CD4-positive, CD25-positive, alpha-beta regulatory T cell (primary cell): ENCODE measurements around the gene CDC42EP1. TPM values are rescaled to one million over a fixed set of nuclear protein-coding genes. Genes with fewer than 3 reads are reported as not detected.
A peak's percentile ranks its signal among the peaks of the same experiment; 100 is the strongest.
"Not testable (repeated sequence)": the region's sequence is repeated elsewhere in the genome, so short reads cannot be mapped to it uniquely, and the experiment has no call there.

Experiments used
- ATAC-seq, 2 donors: fragments of 150-1000 bp; cut with Tn5 transposase; one replicate each; pipeline ENCODE4 v1.10.0; 2021; ENCODE audit warnings: low read depth in 2 of 2, moderate number of reproducible peaks in 2 of 2, moderate library complexity in 1 of 2
- DNase-seq, 3 donors: peaks; one replicate each; pipeline versions ENCODE4 v3.0.0 to v3.0.0-alpha.2; 2012 to 2022; ENCODE audit warnings: mixed read lengths in 1 of 3
- H3K27ac ChIP-seq: one replicate; pipeline ENCODE4 v1.7.0; 2013; ENCODE audit warnings: mild to moderate bottlenecking, low read length; ENCODE audit not compliant: insufficient read depth, poor library complexity, severe bottlenecking
- H3K27me3 ChIP-seq: one replicate; pipeline ENCODE4 v1.7.0; 2013; ENCODE audit warnings: low read length; ENCODE audit not compliant: control insufficient read depth, insufficient read depth
- H3K36me3 ChIP-seq: one replicate; pipeline ENCODE4 v1.7.0; 2013; ENCODE audit warnings: mild to moderate bottlenecking, low read length, moderate library complexity; ENCODE audit not compliant: control insufficient read depth, insufficient read depth
- H3K4me1 ChIP-seq: 2 replicates; pipeline ENCODE4 v1.7.0; 2013; ENCODE audit warnings: mild to moderate bottlenecking, low read length; ENCODE audit not compliant: insufficient read depth, control insufficient read depth, poor library complexity, severe bottlenecking
- H3K4me3 ChIP-seq: one replicate; pipeline ENCODE4 v1.7.0; 2013; ENCODE audit warnings: low read depth, mild to moderate bottlenecking, low read length, moderate library complexity
- H3K9me3 ChIP-seq, 2 experiments: 1 replicate in 1 of 2; 2 replicates in 1 of 2; pipeline ENCODE4 v1.7.0; 2013; ENCODE audit warnings: low read length in 2 of 2, mild to moderate bottlenecking in 1 of 2, moderate library complexity in 1 of 2; ENCODE audit not compliant: control insufficient read depth in 2 of 2
- H3K27ac Mint-ChIP-seq, 3 donors: one replicate each; pipeline ENCODE4 v1.8.0; 2020 to 2022; ENCODE audit warnings: mild to moderate bottlenecking in 3 of 3, mixed read lengths in 3 of 3, moderate library complexity in 2 of 3
- H3K27me3 Mint-ChIP-seq: one replicate; pipeline ENCODE4 v1.8.0; 2022; ENCODE audit warnings: mild to moderate bottlenecking, mixed read lengths
- H3K36me3 Mint-ChIP-seq: one replicate; pipeline ENCODE4 v1.8.0; 2020; ENCODE audit warnings: mixed read lengths
- H3K4me1 Mint-ChIP-seq, 4 donors: one replicate each; pipeline ENCODE4 v1.8.0; 2020 to 2022; ENCODE audit warnings: mixed read lengths in 4 of 4, mild to moderate bottlenecking in 1 of 4
- H3K4me3 Mint-ChIP-seq, 4 donors: one replicate each; pipeline ENCODE4 v1.8.0; 2020 to 2022; ENCODE audit warnings: mild to moderate bottlenecking in 4 of 4, mixed read lengths in 4 of 4, moderate library complexity in 3 of 4
- H3K9me3 Mint-ChIP-seq, 7 donors: one replicate each; pipeline ENCODE4 v1.8.0; 2020 to 2022; ENCODE audit warnings: mixed read lengths in 7 of 7, mild to moderate bottlenecking in 3 of 7, moderate library complexity in 2 of 7
- polyA plus RNA-seq, 4 donors: library from polyadenylated mRNA; unstranded; fragments of 300-500 nt; fragmentation: Illumina TruSeq; gene quantifications; one replicate each; pipeline ENCODE4 v1.2.3, GENCODE V29; 2021
- total RNA-seq: library from RNA; stranded (reverse); gene quantifications from one replicate; pipeline ENCODE4 v1.2.3, GENCODE V29; 2022

Gene CDC42EP1
- total and polyA plus RNA-seq, 5 donors from 2014 or later: not detected

DNA sequence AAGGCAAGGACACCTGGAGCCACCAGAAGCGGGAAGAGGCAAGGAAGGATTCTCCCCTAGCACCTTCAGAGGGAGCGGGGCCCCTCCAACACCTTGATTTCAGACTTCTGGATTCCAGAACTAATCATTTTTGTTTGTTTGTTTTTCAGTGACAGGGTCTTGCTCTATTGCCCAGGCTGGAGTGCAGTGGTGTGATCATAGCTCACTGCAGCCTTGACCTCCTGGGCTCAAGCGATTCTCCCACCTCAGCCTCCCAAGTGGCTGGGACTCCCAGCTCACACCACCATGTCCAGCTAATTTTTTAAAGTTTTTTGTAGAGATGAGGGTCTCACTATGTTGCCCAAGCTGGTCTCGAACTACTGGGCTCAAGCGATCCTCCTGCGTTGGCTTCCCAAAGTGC, 20.5 kb upstream of the CDC42EP1 start:
- not testable (repeated sequence) for H3K27ac ChIP-seq, H3K9me3 ChIP-seq, H3K36me3 ChIP-seq, DNase-seq, H3K4me3 Mint-ChIP-seq, H3K27ac Mint-ChIP-seq, H3K9me3 Mint-ChIP-seq, H3K36me3 Mint-ChIP-seq, H3K4me3 ChIP-seq, H3K27me3 ChIP-seq, ATAC-seq
- Mint-ChIP-seq H3K27me3 (peaks cover 28% of the 10 kb centered on the region), H3K4me1 (peaks cover 0 to 32% (median 23%) of the 10 kb centered on the region in 4 donors)
- peaks cover 20% of the 10 kb centered on the region for H3K4me1 ChIP-seq

DNA sequence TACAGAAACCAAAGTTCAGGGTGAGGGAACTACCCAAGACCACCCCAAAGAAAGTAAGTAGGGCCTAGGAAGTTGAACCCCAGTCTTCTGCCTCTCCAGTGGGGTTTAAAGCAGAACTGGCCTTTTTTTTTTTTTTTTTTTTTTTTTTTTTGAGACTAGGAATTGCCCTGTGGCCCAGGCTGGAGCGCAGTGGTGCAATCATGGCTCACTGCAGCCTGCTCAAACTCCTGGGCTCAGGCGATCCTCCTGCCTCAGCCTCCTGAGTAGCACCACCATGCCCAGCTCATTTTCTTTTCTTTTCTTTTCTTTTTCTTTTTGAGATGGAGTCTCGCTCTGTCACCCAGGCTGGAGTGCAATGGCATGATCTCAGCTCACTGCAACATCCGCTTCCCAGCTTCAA, 17.9 kb upstream of the CDC42EP1 start:
- H3K4me1 ChIP-seq: peaks cover 30% of the 10 kb centered on the region
- not testable (repeated sequence) for H3K36me3 Mint-ChIP-seq, H3K27me3 ChIP-seq, H3K27ac Mint-ChIP-seq, H3K27ac ChIP-seq, ATAC-seq, DNase-seq, H3K9me3 ChIP-seq, H3K4me3 Mint-ChIP-seq, H3K36me3 ChIP-seq, H3K4me3 ChIP-seq, H3K9me3 Mint-ChIP-seq
- peaks cover 0 to 39% (median 27%) of the 10 kb centered on the region in 4 donors for H3K4me1 Mint-ChIP-seq
- H3K27me3 Mint-ChIP-seq: peaks cover 37% of the 10 kb centered on the region

DNA sequence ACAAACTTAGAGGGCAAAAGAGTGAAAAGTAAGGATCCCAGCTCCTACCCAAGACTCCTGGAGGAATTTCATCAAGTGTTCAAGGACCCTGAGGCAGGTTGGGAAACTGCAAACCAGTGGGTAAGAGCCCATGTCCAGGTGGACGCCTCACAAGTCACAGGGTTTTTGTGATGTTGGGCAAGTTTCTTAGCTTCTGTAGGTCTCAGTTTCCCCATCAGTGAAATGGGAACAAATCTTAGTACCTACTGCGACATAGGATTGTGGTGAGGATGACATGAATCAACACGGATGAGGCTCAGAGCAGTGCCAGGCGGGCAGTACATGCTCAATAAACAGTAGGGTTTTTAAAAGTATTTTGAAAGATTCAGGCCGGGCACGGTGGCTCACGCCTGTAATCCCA, 17.3 kb upstream of the CDC42EP1 start:
- Mint-ChIP-seq H3K4me1 (peaks cover 0 to 39% (median 27%) of the 10 kb centered on the region in 4 donors), H3K9me3 (no peaks in the 10 kb centered on the region), H3K36me3 (no peaks in the 10 kb centered on the region), H3K27ac (no peak overlapping the region), H3K4me3 (no peak overlapping the region), H3K27me3 (peaks cover 37% of the 10 kb centered on the region)
- no peak for ATAC-seq
- H3K4me1 ChIP-seq: peaks cover 30% of the 10 kb centered on the region
- H3K4me3 ChIP-seq: no peak overlapping the region
- no peaks in the 10 kb centered on the region for H3K9me3 ChIP-seq
- no peaks in the 10 kb centered on the region for H3K36me3 ChIP-seq
- no peak overlapping the region for H3K27ac ChIP-seq
- no peaks in the 10 kb centered on the region for H3K27me3 ChIP-seq
- DNase-seq: no peak

DNA sequence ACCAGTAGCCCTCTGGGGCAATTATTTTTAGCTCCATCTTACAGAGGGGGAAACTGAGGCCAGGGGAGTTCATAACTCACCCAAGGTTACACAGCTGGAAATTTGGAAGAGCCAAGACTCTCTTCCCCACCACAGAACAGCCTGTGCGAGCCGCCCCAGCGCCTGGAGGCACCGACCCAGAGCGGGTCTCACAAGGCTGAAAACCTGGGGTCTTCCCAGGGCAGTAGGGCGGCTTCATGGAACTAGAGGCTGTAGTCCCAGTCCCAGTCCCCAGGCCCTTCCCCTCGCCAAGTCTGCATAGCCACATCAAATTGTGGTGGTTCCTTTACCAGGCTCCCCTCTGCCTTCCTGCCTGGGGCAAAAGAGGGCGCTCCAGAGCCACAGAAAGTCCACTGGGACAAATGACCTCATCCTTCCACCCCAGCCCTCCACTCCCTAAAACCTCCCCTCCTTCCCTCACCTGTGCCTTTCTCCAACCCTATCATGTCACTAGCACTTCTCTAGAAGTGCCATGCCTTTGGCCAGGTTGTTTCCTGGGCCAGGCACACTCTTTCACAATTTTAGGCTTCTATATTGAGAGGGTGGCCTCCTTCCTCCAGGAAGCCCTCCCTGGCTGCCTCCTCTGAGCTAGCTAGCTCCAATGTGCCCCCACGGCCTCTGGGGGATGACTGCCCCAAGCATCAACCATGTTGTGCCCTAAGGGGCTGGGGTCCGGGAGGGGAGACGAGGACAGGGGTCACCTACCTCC, 15.2 kb upstream of the CDC42EP1 start:
- peak overlapping the region in 1 of 4 donors; percentile 38 for H3K4me3 Mint-ChIP-seq
- H3K9me3 Mint-ChIP-seq: no peaks in the 10 kb centered on the region
- Histone ChIP-seq H3K4me3 (no peak overlapping the region), H3K27ac (no peak overlapping the region), H3K9me3 (no peaks in the 10 kb centered on the region), H3K4me1 (peaks cover 18% of the 10 kb centered on the region), H3K36me3 (no peaks in the 10 kb centered on the region), H3K27me3 (no peaks in the 10 kb centered on the region)
- no peak overlapping the region for H3K27ac Mint-ChIP-seq
- ATAC-seq: no peak
- peaks cover 32% of the 10 kb centered on the region for H3K27me3 Mint-ChIP-seq
- H3K4me1 Mint-ChIP-seq: peaks cover 0 to 29% (median 17%) of the 10 kb centered on the region in 4 donors
- no peaks in the 10 kb centered on the region for H3K36me3 Mint-ChIP-seq
- DNase-seq: peak in 1 of 3 donors; percentile 34

DNA sequence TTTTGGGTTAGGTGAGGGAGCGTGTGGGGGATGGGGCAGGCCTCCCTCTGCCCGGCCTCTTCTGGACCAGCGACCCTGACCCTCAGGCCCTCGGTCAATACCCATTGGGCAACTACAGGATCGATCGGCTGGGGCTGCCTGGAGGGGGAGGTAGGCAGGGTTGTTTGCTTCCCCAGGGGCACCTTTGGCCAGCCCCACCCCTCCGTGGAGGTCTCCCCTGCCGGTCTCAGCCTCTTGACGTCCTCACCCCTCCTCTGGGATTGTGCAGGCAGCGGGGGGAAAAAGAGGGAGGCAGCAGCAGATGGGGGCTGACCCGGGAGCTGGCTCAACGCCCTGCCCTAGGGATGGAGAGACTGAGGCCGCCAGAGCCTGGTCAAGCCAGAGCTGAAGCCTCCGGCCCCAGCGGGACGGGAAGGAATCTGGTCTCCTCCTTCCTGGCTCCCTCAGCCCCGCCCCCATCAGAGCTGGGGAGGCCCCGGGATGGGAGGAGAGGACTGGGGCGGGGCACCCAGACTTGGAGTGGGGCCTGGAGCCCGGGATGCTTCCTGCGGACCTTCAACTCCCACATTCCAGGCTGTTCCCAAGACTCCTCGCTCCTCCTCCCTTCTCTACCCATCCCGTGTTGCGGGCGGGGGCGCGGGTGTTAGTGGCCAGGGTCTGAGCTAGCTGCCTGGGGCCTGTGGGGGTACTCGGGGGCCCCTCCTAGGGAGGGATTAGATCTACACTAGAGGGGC, 14.4 kb upstream of the CDC42EP1 start:
- Mint-ChIP-seq H3K4me3 (peak overlapping the region in 1 of 4 donors; percentile 15), H3K9me3 (no peaks in the 10 kb centered on the region), H3K36me3 (no peaks in the 10 kb centered on the region), H3K4me1 (peaks cover 0 to 22% (median 12%) of the 10 kb centered on the region in 4 donors), H3K27ac (no peak overlapping the region), H3K27me3 (peaks cover 28% of the 10 kb centered on the region)
- Histone ChIP-seq H3K27ac (no peak overlapping the region), H3K4me1 (peaks cover 18% of the 10 kb centered on the region), H3K36me3 (no peaks in the 10 kb centered on the region), H3K4me3 (no peak overlapping the region), H3K9me3 (no peaks in the 10 kb centered on the region), H3K27me3 (no peaks in the 10 kb centered on the region)
- ATAC-seq (no peak), DNase-seq (no peak)

DNA sequence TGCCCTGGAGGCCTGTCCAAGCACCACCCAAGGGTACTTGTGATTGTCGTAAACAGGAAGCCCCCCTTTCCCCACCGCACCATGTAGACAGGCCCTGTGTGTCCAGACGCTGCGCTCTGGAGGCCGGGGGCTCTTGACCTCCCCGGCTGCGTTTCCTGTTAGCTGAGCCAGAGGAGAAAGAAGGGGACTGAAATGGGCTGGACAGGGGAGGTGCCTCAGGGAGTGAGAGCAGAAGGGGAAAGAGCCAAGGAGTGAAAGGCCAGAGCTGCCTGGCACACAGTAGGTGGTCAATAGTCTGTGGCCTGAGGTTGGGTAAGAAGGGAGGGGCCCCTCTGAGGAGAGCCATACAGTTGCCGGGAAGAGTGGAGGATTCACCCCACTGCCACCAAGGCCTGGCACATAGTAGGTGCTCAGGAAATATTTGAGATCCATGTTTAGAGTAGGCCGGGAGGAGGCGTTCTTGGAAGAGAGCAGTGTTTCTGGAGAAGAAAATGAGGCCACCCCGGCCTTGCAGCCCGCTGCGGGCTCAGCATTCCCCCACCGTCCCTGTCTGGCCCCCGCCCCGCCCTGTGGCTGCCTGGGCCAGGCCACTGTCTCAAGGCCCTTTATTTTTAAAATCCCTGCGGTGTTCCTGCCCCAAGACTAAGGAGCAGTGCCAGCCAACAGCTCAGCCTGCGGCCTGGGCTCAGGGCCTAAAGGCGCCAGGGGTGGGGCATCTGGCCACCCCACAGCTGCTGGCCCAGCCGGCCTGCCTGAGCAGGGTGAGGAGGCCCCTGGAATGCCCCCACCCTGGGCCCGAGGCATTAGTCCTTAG, 13.6 kb upstream of the CDC42EP1 start:
- Histone ChIP-seq H3K27ac (no peak overlapping the region), H3K36me3 (no peaks in the 10 kb centered on the region), H3K4me3 (no peak overlapping the region), H3K9me3 (no peaks in the 10 kb centered on the region), H3K4me1 (peaks cover 15% of the 10 kb centered on the region), H3K27me3 (no peaks in the 10 kb centered on the region)
- no peak for DNase-seq
- no peak for ATAC-seq
- H3K27me3 Mint-ChIP-seq: peaks cover 29% of the 10 kb centered on the region
- H3K9me3 Mint-ChIP-seq: no peaks in the 10 kb centered on the region
- H3K4me3 Mint-ChIP-seq: peak overlapping the region in 1 of 4 donors; percentile 15
- no peaks in the 10 kb centered on the region for H3K36me3 Mint-ChIP-seq
- no peak overlapping the region for H3K27ac Mint-ChIP-seq
- peaks cover 0 to 14% (median 9%) of the 10 kb centered on the region in 4 donors for H3K4me1 Mint-ChIP-seq

DNA sequence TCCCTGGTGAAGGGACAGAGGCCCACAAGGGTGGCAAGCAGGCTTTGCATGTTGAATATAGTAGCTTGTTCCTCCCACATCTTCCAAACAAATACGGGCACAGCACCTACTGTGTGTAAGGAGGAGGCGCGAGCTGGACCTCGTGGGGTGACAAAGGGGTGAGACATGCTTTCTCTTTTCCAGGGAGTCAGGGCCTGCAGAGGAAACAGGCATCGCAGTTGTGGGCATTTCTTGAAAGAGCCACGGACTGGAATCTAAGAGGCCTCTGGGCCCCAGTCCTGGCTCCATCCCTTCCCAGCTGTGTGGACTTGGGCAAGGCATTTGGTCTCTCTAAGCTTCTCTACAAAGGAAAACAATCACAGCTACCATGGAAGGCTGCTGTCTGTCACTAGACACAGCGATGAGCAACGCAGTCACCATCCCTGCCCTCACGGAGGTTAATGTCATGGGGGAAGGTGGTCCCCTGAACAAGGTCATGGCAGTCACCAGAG, 13.0 kb upstream of the CDC42EP1 start:
- Histone ChIP-seq H3K27ac (no peak overlapping the region), H3K4me3 (no peak overlapping the region), H3K9me3 (no peaks in the 10 kb centered on the region), H3K27me3 (no peaks in the 10 kb centered on the region), H3K36me3 (no peaks in the 10 kb centered on the region), H3K4me1 (peaks cover 10% of the 10 kb centered on the region)
- H3K9me3 Mint-ChIP-seq: no peaks in the 10 kb centered on the region
- no peak for DNase-seq
- H3K4me3 Mint-ChIP-seq: no peak overlapping the region
- H3K4me1 Mint-ChIP-seq: peaks cover 0 to 8% (median 5%) of the 10 kb centered on the region in 4 donors
- no peak overlapping the region for H3K27ac Mint-ChIP-seq
- no peaks in the 10 kb centered on the region for H3K36me3 Mint-ChIP-seq
- peaks cover 30% of the 10 kb centered on the region for H3K27me3 Mint-ChIP-seq
- ATAC-seq: no peak
